Heart left ventricle (tissue), 16 donors: ENCODE data around the gene OR2A7. TPM values are rescaled to one million over a fixed set of nuclear protein-coding genes. Genes with fewer than 3 reads are reported as not detected.
"Not testable (repeated sequence)": the region's sequence is repeated elsewhere in the genome, so short reads cannot be mapped to it uniquely, and the experiment has no call there.

Experiments
- ATAC-seq, 4 donors: fragments of 200-7000 bp; cut with Tn5 transposase; one replicate each; pipeline ENCODE4 v1.9.1; 2020 to 2022; ENCODE audit warnings: moderate library complexity in 4 of 4, mild to moderate bottlenecking in 3 of 4, moderate number of reproducible peaks in 1 of 4
- DNase-seq, 5 donors: peaks; one replicate each; pipeline ENCODE4 v3.0.0-alpha.2; 2020
- H3K27ac ChIP-seq, 12 donors: fragments of 200-600 bp; sonication (generic) in 4 of 12; one replicate each; pipeline versions ENCODE4 v1.5.0 to v1.8.0; 2016 to 2022; ENCODE audit warnings: mild to moderate bottlenecking in 2 of 12
- H3K27me3 ChIP-seq, 9 donors: fragments of 200-600 bp; sonication (generic) in 2 of 9; one replicate each; pipeline versions ENCODE4 v1.5.1 to v1.8.0; 2016 to 2022; ENCODE audit warnings: mild to moderate bottlenecking in 3 of 9
- H3K36me3 ChIP-seq, 9 donors: fragments of 200-600 bp; sonication (generic) in 2 of 9; one replicate each; pipeline versions ENCODE4 v1.5.0 to v1.8.0; 2018 to 2022; ENCODE audit warnings: mild to moderate bottlenecking in 2 of 9
- H3K4me1 ChIP-seq, 12 donors: fragments of 200-600 bp; sonication (generic) in 4 of 12; one replicate each; pipeline versions ENCODE4 v1.5.0 to v1.8.0; 2016 to 2022; ENCODE audit warnings: mild to moderate bottlenecking in 3 of 12
- H3K4me3 ChIP-seq, 12 donors: fragments of 200-600 bp; sonication (generic) in 4 of 12; one replicate each; pipeline versions ENCODE4 v1.5.0 to v1.8.0; 2017 to 2022; ENCODE audit warnings: mild to moderate bottlenecking in 9 of 12, moderate library complexity in 4 of 12
- H3K9me3 ChIP-seq, 12 donors: fragments of 200-600 bp; sonication (generic) in 4 of 12; one replicate each; pipeline versions ENCODE4 v1.5.0 to v1.8.0; 2016 to 2022; ENCODE audit warnings: mild to moderate bottlenecking in 1 of 12
- WGBS, 4 donors: extraction: QIAGEN DNeasy Blood & Tissue Kit in 2 of 4; methylation state at CpG; one replicate each; pipeline versions ENCODE4 v1.1.5 to v1.1.7; 2013 to 2018; 5-methylcytosine and 5-hydroxymethylcytosine counted together
- intact Hi-C, 10 donors: fragments of 100-400 bp; cut with DNase I; formaldehyde crosslinking; loops; one replicate each; pipeline versions ENCODE4 v1.11.1 to v1.14.2; 2022
- polyA plus RNA-seq, 2 donors: library from polyadenylated mRNA; stranded (reverse); fragments of 200-250 nt; gene quantifications; one replicate each; pipeline ENCODE4 v1.2.3, GENCODE V29; 2013
- total RNA-seq, 9 donors: library from RNA; depleted of rRNA in 2 of 9; stranded (reverse); fragments of >200 nt in 2 of 9; fragmentation: NEBNext Ultra II Directional in 3 of 9; extraction: Animal tissue kit (Norgen Biotek cat#: 25700) in 3 of 9; gene quantifications; one replicate each; pipeline versions ENCODE4 v1.1.0 to v1.2.4, GENCODE V29; 2016 to 2023
- donor health status: ischemic (EF 13 %, LVEDD 7.1; RV severe dilation, severe dysfunction).
- donor health status: healthy with polysubstance abuse.
- donor health status: DM: no; HTN: yes; CAD: no.
- donor health status: DM: no; HTN: no; CAD: no.
- donor health status: ischemic (EF 25% LVEDD 6.9; RV normal size, moderate dysfunction).
- donor health status: ischemic (EF 25% LVEDD 5.7; RV mildly dilated, moderate dysfunction).
- donor health status: healthy.
- donor health status: DM: yes; HTN: yes; CAD: no.
- donor health status: ischemic (EF 35%, LVEDD 5.7; RV mildly dilated, moderate dysfunction).
- donor health status: nonischemic (EF 11% LVEDD 7.7; RV severe dilation, severe dysfunction).
- donor health status: DM: yes; HTN: yes; CAD: no.
- donor health status: PGD.
- donor health status: ischemic (EF 29% LVEDD 5.4; RV normal size, mild dysfunction).
- donor health status: nonischemic (EF 23%, LVEDD 6.1; RV moderate dilation, normal function).

Gene OR2A7
- total and polyA plus RNA-seq, 11 donors: 0.19 to 4.4 (median 0.41) TPM; not detected in 1

GRCh38 chr7:144287171-144287784 is 22.7 kb upstream of the OR2A7 start:
- ATAC-seq, H3K4me3 ChIP-seq: not testable (repeated sequence)

GRCh38 chr7:144283716-144284115 is 19.1 kb upstream of the OR2A7 start:
- intact Hi-C loops, H3K9me3 ChIP-seq, H3K4me1 ChIP-seq, H3K36me3 ChIP-seq, H3K4me3 ChIP-seq, H3K27me3 ChIP-seq, DNase-seq, H3K27ac ChIP-seq: not testable (repeated sequence)
- ATAC-seq: peak in 1 of 4 donors; percentile 12
- WGBS, 4 donors: no CpG with 5 or more reads among the region's 6 CpGs

More at GRCh38 chr7:144287171-144287784, 22.7 kb upstream of the OR2A7 start:
- H3K36me3 ChIP-seq, H3K4me1 ChIP-seq, H3K27ac ChIP-seq, H3K9me3 ChIP-seq, DNase-seq, intact Hi-C loops, H3K27me3 ChIP-seq: not testable (repeated sequence)
- WGBS, 4 donors: no CpG with 5 or more reads among the region's 3 CpGs

GRCh38 chr7:144282490-144282889 is 17.9 kb upstream of the OR2A7 start:
- H3K27me3 ChIP-seq, intact Hi-C loops, H3K4me1 ChIP-seq, H3K9me3 ChIP-seq, H3K36me3 ChIP-seq, H3K27ac ChIP-seq, ATAC-seq, H3K4me3 ChIP-seq: not testable (repeated sequence)
- WGBS, 4 donors: 86 to 100% (median 90%) methylated on average over 1 to 4 of the region's 4 CpGs
- peak in 1 of 5 donors; percentile 4 for DNase-seq

- H3K4me1 ChIP-seq, intact Hi-C loops, H3K27ac ChIP-seq, H3K36me3 ChIP-seq, ATAC-seq, H3K9me3 ChIP-seq, H3K27me3 ChIP-seq, DNase-seq, H3K4me3 ChIP-seq: not testable (repeated sequence)
- WGBS, 4 donors: no CpG with 5 or more reads among the region's 8 CpGs
Measured at GRCh38 chr7:144281981-144282380, 17.4 kb upstream of the OR2A7 start.

- H3K4me3 ChIP-seq, H3K9me3 ChIP-seq, ATAC-seq, H3K27me3 ChIP-seq, DNase-seq, H3K4me1 ChIP-seq, intact Hi-C loops, H3K27ac ChIP-seq, H3K36me3 ChIP-seq: not testable (repeated sequence)
- WGBS, 4 donors: 76 to 98% (median 98%) methylated on average over 3 to 4 of the region's 6 CpGs
Measured at GRCh38 chr7:144280010-144280409, 15.4 kb upstream of the OR2A7 start.

- H3K9me3 ChIP-seq, DNase-seq, intact Hi-C loops, ATAC-seq, H3K4me3 ChIP-seq, H3K4me1 ChIP-seq, H3K27ac ChIP-seq, H3K36me3 ChIP-seq, H3K27me3 ChIP-seq: not testable (repeated sequence)
- WGBS, 4 donors: 94 to 98% (median 96%) methylated on average over 4 to 5 of the region's 6 CpGs
Measured at GRCh38 chr7:144275281-144275680, 10.7 kb upstream of the OR2A7 start.

- H3K9me3 ChIP-seq, H3K36me3 ChIP-seq, H3K4me3 ChIP-seq, intact Hi-C loops, H3K27me3 ChIP-seq, ATAC-seq, H3K27ac ChIP-seq, DNase-seq, H3K4me1 ChIP-seq: not testable (repeated sequence)
- 92 to 97% methylated on average over 2 to 3 of the region's 19 CpGs; no CpG with 5 or more reads in 2 of the 4 donors for WGBS, 4 donors
Measured at GRCh38 chr7:144269188-144269587, 4.6 kb upstream of the OR2A7 start, which contains the start of gene CTAGE8. CTAGE8 (minus strand) TSS chr7:144269288; CDS start chr7:144269250, 38 bp downstream.

- WGBS, 4 donors: no CpG with 5 or more reads among the region's 2 CpGs
- ATAC-seq, intact Hi-C loops, DNase-seq, H3K27me3 ChIP-seq, H3K4me3 ChIP-seq, H3K9me3 ChIP-seq, H3K36me3 ChIP-seq, H3K4me1 ChIP-seq, H3K27ac ChIP-seq: not testable (repeated sequence)
Measured at GRCh38 chr7:144262128-144262527, 2.5 kb downstream of the OR2A7 start.

GRCh38 chr7:144259067-144259466 is 5.5 kb downstream of the OR2A7 start:
- H3K4me3 ChIP-seq, H3K36me3 ChIP-seq, H3K27ac ChIP-seq, H3K27me3 ChIP-seq, intact Hi-C loops, H3K4me1 ChIP-seq, H3K9me3 ChIP-seq, ATAC-seq, DNase-seq: not testable (repeated sequence)
- WGBS, 4 donors: no CpG with 5 or more reads among the region's 14 CpGs
